K562 (cell line): ENCODE measurements around the gene EGR1. TPM values are rescaled to one million over a fixed set of nuclear protein-coding genes. Genes with fewer than 3 reads are reported as not detected.

Source experiments
- ATAC-seq: fragments of 200-7000 bp; cut with Tn5 transposase; 3 replicates; pipeline ENCODE4 v1.9.1; 2020; ENCODE audit warnings: moderate library complexity
- BruUV-seq: library from RNA; stranded (reverse); fragments of 400-500 nt; replicated peaks from 2 replicates; lab custom pipeline; 2021; lab: Mats Ljungman, UMichigan
- CTCF ChIA-PET: fragments of 300-600 bp; formaldehyde crosslinking; extraction: SDS; loops from one replicate; lab custom pipeline; 2021; ENCODE audit warnings: low intra/inter-chr PET ratio; lab: Yijun Ruan, JAX
- POLR2A ChIA-PET: fragments of 300-600, 350-650 bp; sonication (Branson Sonifier 250); formaldehyde crosslinking; extraction: SDS; loops from one replicate; lab custom pipeline; 2021; ENCODE audit warnings: antibody characterized with exemption, inconsistent platforms; lab: Yijun Ruan, JAX
- DNase-seq, 4 experiments: peaks; one replicate each; pipeline versions ENCODE4 v3.0.0 to v3.0.0-alpha.2; 2011 to 2018; ENCODE audit warnings: low spot score in 3 of 4, mixed read lengths in 3 of 4; ENCODE audit errors: extremely low read depth in 1 of 4
- FAIRE-seq: peaks from 2 replicates; lab custom pipeline; 2011; peaks lifted over from hg19 to GRCh38; lab: Jason Lieb, UNC
- H2AFZ ChIP-seq: 2 replicates; pipeline ENCODE4 v1.6.0; 2011; ENCODE audit warnings: low read depth, low read length, control low read depth, inconsistent platforms
- H3K27ac ChIP-seq: fragments of 200-600 bp; 3 replicates; pipeline ENCODE4 v1.8.0; 2011; ENCODE audit warnings: low read depth, mild to moderate bottlenecking, control low read depth, inconsistent platforms, low read length, moderate library complexity, mixed read lengths; ENCODE audit errors: extremely low read depth
- H3K27me3 ChIP-seq, 2 experiments: fragments of 300-600 bp in 1 of 2; 2 replicates in 1 of 2; 3 replicates in 1 of 2; pipeline versions ENCODE4 v1.6.0 to v1.8.0; 2011; ENCODE audit warnings: inconsistent platforms in 2 of 2, low read length in 2 of 2, mild to moderate bottlenecking in 1 of 2, mixed read lengths in 1 of 2, moderate library complexity in 1 of 2; ENCODE audit not compliant: control insufficient read depth in 2 of 2, insufficient read depth in 2 of 2
- H3K36me3 ChIP-seq: fragments of 300-600 bp; 3 replicates; pipeline ENCODE4 v1.8.0; 2011; ENCODE audit warnings: mild to moderate bottlenecking, low read length, inconsistent platforms; ENCODE audit not compliant: control insufficient read depth, insufficient read depth
- H3K4me1 ChIP-seq, 2 experiments: fragments of 200-600 bp in 1 of 2; replicated peaks in 1 of 2; 2 replicates in 1 of 2; 3 replicates in 1 of 2; pipeline versions ENCODE4 v1.5.1 to v1.8.0; 2011; ENCODE audit warnings: inconsistent platforms in 2 of 2, low read length in 2 of 2, mild to moderate bottlenecking in 1 of 2, mixed read lengths in 1 of 2, moderate library complexity in 1 of 2; ENCODE audit not compliant: control insufficient read depth in 2 of 2, insufficient read depth in 2 of 2
- H3K4me2 ChIP-seq: 2 replicates; pipeline ENCODE4 v1.6.1; 2011; ENCODE audit warnings: low read length, control low read depth, inconsistent platforms, mixed read lengths; ENCODE audit not compliant: insufficient read depth
- H3K4me3 ChIP-seq: fragments of 200-600 bp; sonication (generic), shearing (Covaris generic); 2 replicates; pipeline ENCODE4 v1.5.1; 2016; ENCODE audit warnings: control low read depth, inconsistent platforms
- H3K79me2 ChIP-seq: fragments of 200-600 bp; 3 replicates; pipeline ENCODE4 v1.8.0; 2011; ENCODE audit warnings: low read length, inconsistent platforms; ENCODE audit not compliant: control insufficient read depth, insufficient read depth
- H3K9ac ChIP-seq, 2 experiments: 2 replicates each; pipeline versions ENCODE4 v1.6.0 to v1.6.1; 2011; ENCODE audit warnings: low read depth in 2 of 2, low read length in 2 of 2, control low read depth in 1 of 2, inconsistent platforms in 1 of 2, mild to moderate bottlenecking in 1 of 2, mixed read lengths in 1 of 2; ENCODE audit not compliant: insufficient read depth in 1 of 2
- H3K9me1 ChIP-seq: one replicate; pipeline ENCODE4 v1.6.0; 2011; ENCODE audit warnings: inconsistent platforms, mild to moderate bottlenecking, low read length, moderate library complexity; ENCODE audit not compliant: control insufficient read depth, insufficient read depth
- H3K9me3 ChIP-seq: replicated peaks from 2 replicates; pipeline ENCODE4 v1.5.1; 2011; ENCODE audit warnings: low read depth, low read length, inconsistent platforms; ENCODE audit not compliant: control insufficient read depth, insufficient read depth
- H4K20me1 ChIP-seq: replicated peaks from 2 replicates; pipeline ENCODE4 v1.6.1; 2011; ENCODE audit warnings: low read length, inconsistent platforms, mixed read lengths; ENCODE audit not compliant: control insufficient read depth, insufficient read depth
- CREM ChIP-seq: IDR thresholded peaks from 2 replicates; pipeline ENCODE4 v1.6.1; 2014; ENCODE audit warnings: antibody characterized with exemption, low read depth
- E2F6 ChIP-seq, 2 experiments: IDR thresholded peaks; 2 replicates each; pipeline ENCODE4 v1.6.1; 2011; ENCODE audit warnings: borderline replicate concordance in 1 of 2, control low read depth in 1 of 2, low read depth in 1 of 2, low read length in 1 of 2, mild to moderate bottlenecking in 1 of 2, mixed read lengths in 1 of 2, moderate library complexity in 1 of 2; ENCODE audit not compliant: insufficient read depth in 1 of 2, insufficient read length in 1 of 2, poor library complexity in 1 of 2, severe bottlenecking in 1 of 2; ENCODE audit errors: extremely low read depth in 1 of 2
- ELK1 ChIP-seq: sonication (generic); formaldehyde crosslinking; IDR thresholded peaks from 2 replicates; pipeline ENCODE4 v1.8.1; 2022; ENCODE audit warnings: missing genetic modification reagents
- FIP1L1 ChIP-seq: fragments of 200-400 bp; formaldehyde crosslinking; IDR thresholded peaks from 2 replicates; pipeline ENCODE4 v1.6.1; 2018; ENCODE audit warnings: mild to moderate bottlenecking, low read depth, low read length; ENCODE audit not compliant: poor library complexity, severe bottlenecking
- FOXJ3 ChIP-seq: sonication (generic); formaldehyde crosslinking; IDR thresholded peaks from 2 replicates; pipeline ENCODE4 v1.4.0; 2020; ENCODE audit warnings: mild to moderate bottlenecking, missing genetic modification reagents
- POLR2AphosphoS5 ChIP-seq: IDR thresholded peaks from 2 replicates; pipeline ENCODE4 v1.6.1; 2011; ENCODE audit warnings: mild to moderate bottlenecking, low read depth, low read length, moderate library complexity; ENCODE audit not compliant: control insufficient read depth, insufficient read depth
- SRF ChIP-seq, 2 experiments: fragments of 250-450, 450-650 bp in 1 of 2; sonication (Bioruptor Pico) in 1 of 2; sonication (generic) in 1 of 2; formaldehyde crosslinking; IDR thresholded peaks; 2 replicates each; pipeline versions ENCODE4 v1.5.0 to v1.5.1; 2020 to 2022; ENCODE audit warnings: mild to moderate bottlenecking in 1 of 2, missing genetic modification reagents in 1 of 2
- UBTF ChIP-seq, 2 experiments: IDR thresholded peaks; 2 replicates each; pipeline ENCODE4 v1.6.1; 2012; ENCODE audit warnings: improper control_type of control experiment in 2 of 2, low read depth in 2 of 2, low read length in 2 of 2, borderline replicate concordance in 1 of 2
- VEZF1 ChIP-seq: fragments of 200-800 bp; sonication (Bioruptor generic); IDR thresholded peaks from 2 replicates; pipeline ENCODE4 v1.6.1; 2017; ENCODE audit warnings: missing genetic modification characterization, missing compliant biosample characterization
- XRCC5 ChIP-seq: fragments of 200-400 bp; formaldehyde crosslinking; IDR thresholded peaks from 2 replicates; pipeline ENCODE4 v1.6.1; 2017; ENCODE audit warnings: low read depth, mild to moderate bottlenecking, low read length
- ZNF239 ChIP-seq: fragments of 250-450 bp; sonication (Bioruptor Pico); IDR thresholded peaks from 2 replicates; pipeline ENCODE4 v1.4.0; 2020; ENCODE audit warnings: mild to moderate bottlenecking
- WGBS: fragments of 100-300 bp; shearing (Covaris generic); methylation state at CpG from one replicate; pipeline ENCODE4 v1.1.6; 2016; ENCODE audit warnings: low coverage, mixed read lengths; ENCODE audit not compliant: insufficient coverage; ENCODE audit errors: missing lambda C conversion rate; 5-methylcytosine and 5-hydroxymethylcytosine counted together
- in situ Hi-C: fragments of 300-500 bp; cut with MboI; formaldehyde crosslinking; loops from 4 replicates; pipeline ENCODE4 v1.15.0; 2018; ENCODE audit warnings: inconsistent platforms, mixed read lengths
- intact Hi-C: fragments of 100-400 bp; cut with micrococcal nuclease; formaldehyde crosslinking; loops from 2 replicates; pipeline ENCODE4 v1.14.2; 2022
- polyA plus RNA-seq, 8 experiments: library from polyadenylated mRNA; depleted of rRNA in 4 of 8; stranded (reverse) in 5 of 8; unstranded in 3 of 8; fragments of >200 nt; fragmentation: Nextera tagmentation in 2 of 8; fragmentation: Illumina TruSeq in 1 of 8; extraction: Ambion mirVana in 2 of 8; extraction: Trizol in 1 of 8; gene quantifications; 2 replicates each; pipeline versions ENCODE4 v1.2.1 to v1.2.3, GENCODE V29; 2011 to 2014; ENCODE audit warnings: inconsistent platforms in 1 of 8, missing spikeins in 1 of 8
- total RNA-seq, 7 experiments: library from RNA; depleted of rRNA in 6 of 7; stranded (reverse); fragments of >200 nt in 6 of 7; fragmentation: Illumina TruSeq in 2 of 7; extraction: Trizol in 2 of 7; gene quantifications; 2 replicates each; pipeline versions ENCODE4 v1.2.1 to v1.2.3, GENCODE V29; 2011 to 2021; ENCODE audit warnings: low replicate concordance in 1 of 7

Gene EGR1
- total and polyA plus RNA-seq, 9 of the 15 experiments (the other 6 are each of a cell fraction or from before 2014, with no cell fraction given), result 1.3 to 132 (median 21.5) TPM

- peak; percentile 90 for ATAC-seq
- H3K4me3 ChIP-seq, result peak overlapping the region; percentile 49
- intact Hi-C loops (loop anchor here (2.0 kb wide), 1 partner anchor 27 kb away; the partner anchor contains the start of gene EGR1), in situ Hi-C loops (no loop called here)
- 5% methylated on average over 41 of the region's 93 CpGs for WGBS
- H3K9ac ChIP-seq, result peak overlapping the region; percentile 87 to 97
- H2AFZ ChIP-seq, result peak overlapping the region; percentile 67
- TSS peak; percentile 87 for BruUV-seq
- no peaks in the 10 kb centered on the region for H3K9me3 ChIP-seq
- no peaks in the 10 kb centered on the region for H4K20me1 ChIP-seq
- ChIA-PET POLR2A (interaction anchor here (1.3 to 3.4 kb wide), 2 partner anchors 11 to 18 kb away, joined by 4 to 13 read pairs; no protein-coding TSS in a partner anchor), CTCF (interaction anchor here (0.7 kb wide), 1 partner anchor 313 kb away, joined by 3 read pairs; the partner anchor contains the start of gene KIF20A)
- peak overlapping the region; percentile 78 for H3K27ac ChIP-seq
- H3K4me2 ChIP-seq, result peak overlapping the region; percentile 89
- peaks cover 51 to 54% of the 10 kb centered on the region in 2 experiments for H3K4me1 ChIP-seq
- H3K36me3 ChIP-seq, result no peaks in the 10 kb centered on the region
- DNase-seq, result peak; percentile 88 to 91 (median 90)
- FAIRE-seq, result no peak
- no peaks in the 10 kb centered on the region for H3K27me3 ChIP-seq
- peaks cover 6% of the 10 kb centered on the region; the same call in 2 of the 3 replicates for H3K79me2 ChIP-seq
- H3K9me1 ChIP-seq, result no peaks in the 10 kb centered on the region
- TF ChIP-seq FOXJ3 (CRISPR knock-in tag) (no peak), SRF (CRISPR knock-in tag; IDR thresholded peaks at IDR 0.05) (peak; percentile 96 to 97), UBTF (IDR thresholded peaks at IDR 0.05; ENCODE audit: borderline replicate concordance in 1 of 2, low read depth in 2 of 2, low read length in 2 of 2) (peak; percentile 55 to 72; a peak in 3 of 4 replicates), XRCC5 (0 out of 2 replicates have a peak, but pooled peaks have one; percentile 6), E2F6 (IDR thresholded peaks at IDR 0.05; ENCODE audit: borderline replicate concordance in 1 of 2, extremely low read depth in 1 of 2, insufficient read depth in 1 of 2, insufficient read length in 1 of 2, low read depth in 1 of 2, low read length in 1 of 2, poor library complexity in 1 of 2, severe bottlenecking in 1 of 2) (peak; percentile 50 to 78), VEZF1 (CRISPR knock-in tag) (peak; percentile 73), FIP1L1 (peak; percentile 60), CREM (0 out of 2 replicates have a peak, but pooled peaks have one; percentile 4), POLR2AphosphoS5 (peak; percentile 62; the same call in 1 of the 2 replicates), ZNF239 (CRISPR knock-in tag) (no peak), ELK1 (CRISPR knock-in tag) (peak; percentile 96)
These were observed 26.6 kb downstream of the EGR1 start for GRCh38 chr5:138491669-138492559.
